ENCODE results near the gene SELENON. TPM values are rescaled to one million over a fixed set of nuclear protein-coding genes. Genes with fewer than 3 reads are reported as not detected.

SELENON gene
- total and polyA plus RNA-seq, 3 donors from 2014 or later, result 17.2 to 30.7 (median 29.8) TPM

GRCh38 chr1:25864434-25864833, 64.4 kb downstream of the SELENON start:
- no peaks in the 10 kb centered on the region for H3K36me3 ChIP-seq (ENCODE audit: low read depth, missing control alignments)
- TF ChIP-seq CTCF (IDR thresholded peaks at IDR 0.05), result no peak
- TF ChIP-seq POLR2A (IDR thresholded peaks at IDR 0.05), result no peak
- no peak overlapping the region for H3K27ac ChIP-seq
- no peaks in the 10 kb centered on the region for H3K4me1 ChIP-seq
- no peak for DNase-seq
- intact Hi-C loops (cut with DNase I; ENCODE audit: low total_unique reads), result no loop called here
- H3K4me3 ChIP-seq, result no peak overlapping the region
- no peaks in the 10 kb centered on the region for H3K9me3 ChIP-seq
- H3K27me3 ChIP-seq, result no peaks in the 10 kb centered on the region
- WGBS, 2 donors, result 91 to 93% methylated on average over 3 of the region's 3 CpGs

GRCh38 chr1:25866288-25866687, 66.3 kb downstream of the SELENON start:
- no peak for TF ChIP-seq POLR2A (IDR thresholded peaks at IDR 0.05)
- no peak for TF ChIP-seq CTCF (IDR thresholded peaks at IDR 0.05)
- intact Hi-C loops (cut with DNase I; ENCODE audit: low total_unique reads), result no loop called here
- 69 to 74% methylated on average over 1 of the region's 1 CpG for WGBS, 2 donors
- Histone ChIP-seq H3K27me3 (no peaks in the 10 kb centered on the region), H3K36me3 (ENCODE audit: low read depth, missing control alignments) (no peaks in the 10 kb centered on the region), H3K4me3 (no peak overlapping the region), H3K9me3 (no peaks in the 10 kb centered on the region), H3K4me1 (peaks cover 5% of the 10 kb centered on the region), H3K27ac (no peak overlapping the region)
- DNase-seq, result no peak

GRCh38 chr1:25867210-25867991, 67.4 kb downstream of the SELENON start:
- TF ChIP-seq POLR2A (IDR thresholded peaks at IDR 0.05) (no peak), CTCF (IDR thresholded peaks at IDR 0.05) (no peak)
- no peak for DNase-seq
- no peaks in the 10 kb centered on the region for H3K9me3 ChIP-seq
- no peaks in the 10 kb centered on the region for H3K36me3 ChIP-seq (ENCODE audit: low read depth, missing control alignments)
- WGBS, 2 donors, result 78 to 82% methylated on average over 9 of the region's 9 CpGs
- no peak overlapping the region for H3K27ac ChIP-seq
- intact Hi-C loops (cut with DNase I; ENCODE audit: low total_unique reads), result no loop called here
- H3K4me3 ChIP-seq, result no peak overlapping the region
- H3K27me3 ChIP-seq, result no peaks in the 10 kb centered on the region
- peaks cover 17% of the 10 kb centered on the region for H3K4me1 ChIP-seq

Other genes with a start within 250 kb of the SELENON start
- 10 to 100 TPM; 12.8 to 21.1 TPM for gene MAN1C1, start 183.4 kb upstream of the SELENON start, total RNA-seq
- gene MAN1C1, start 183.4 kb upstream of the SELENON start, polyA plus RNA-seq (ENCODE audit: insufficient read depth, low read depth, low replicate concordance), result 14.8 TPM
- gene MTFR1L, start 19.8 kb downstream of the SELENON start, total RNA-seq, result 100 to 1,000 TPM; 148 to 166 TPM
- 253 TPM for gene MTFR1L, start 19.8 kb downstream of the SELENON start, polyA plus RNA-seq (ENCODE audit: insufficient read depth, low read depth, low replicate concordance)
- 10 to 100 TPM; 14.1 to 22.5 TPM for gene AUNIP, start 59.3 kb downstream of the SELENON start, total RNA-seq
- gene AUNIP, start 59.3 kb downstream of the SELENON start, polyA plus RNA-seq (ENCODE audit: insufficient read depth, low read depth, low replicate concordance), result 28.5 TPM
- 10 to 100 TPM; 92.4 to 94.8 TPM for gene PAQR7, start 75.5 kb downstream of the SELENON start, total RNA-seq
- gene PAQR7, start 75.5 kb downstream of the SELENON start, polyA plus RNA-seq (ENCODE audit: insufficient read depth, low read depth, low replicate concordance), result 89.3 TPM
- gene STMN1, start 106.2 kb downstream of the SELENON start, total RNA-seq, result 100 to 1,000 TPM; 230 to 393 TPM
- 727 TPM for gene STMN1, start 106.2 kb downstream of the SELENON start, polyA plus RNA-seq (ENCODE audit: insufficient read depth, low read depth, low replicate concordance)
- gene PAFAH2, start 197.9 kb downstream of the SELENON start, total RNA-seq, result 10 to 100 TPM; 14.5 to 24.1 TPM
- 18.9 TPM for gene PAFAH2, start 197.9 kb downstream of the SELENON start, polyA plus RNA-seq (ENCODE audit: insufficient read depth, low read depth, low replicate concordance)
- gene EXTL1, start 221.6 kb downstream of the SELENON start, total RNA-seq, result 1 to 10 TPM; 1.3 to 2.8 TPM
- 1.3 TPM for gene EXTL1, start 221.6 kb downstream of the SELENON start, polyA plus RNA-seq (ENCODE audit: insufficient read depth, low read depth, low replicate concordance)
- under 1 TPM; 0.24 to 0.87 TPM for gene SLC30A2, start 245.9 kb downstream of the SELENON start, total RNA-seq
- gene SLC30A2, start 245.9 kb downstream of the SELENON start, polyA plus RNA-seq (ENCODE audit: insufficient read depth, low read depth, low replicate concordance), result 1.0 TPM